GM10266 (cell line): ENCODE data around the gene POGZ.
A peak's percentile ranks its signal among the peaks of the same experiment; 100 is the strongest.
"Not testable (repeated sequence)": the region's sequence is repeated elsewhere in the genome, so short reads cannot be mapped to it uniquely, and the experiment has no call there.

Source experiments
- DNase-seq: peaks from one replicate; pipeline ENCODE4 v3.0.0; 2012; ENCODE audit errors: extremely low spot score
- TF ChIP-seq, protein P1 (sequence below): IDR thresholded peaks from 2 replicates; pipeline ENCODE4 v1.5.1; 2012; ENCODE audit warnings: mild to moderate bottlenecking, low read depth; ENCODE audit not compliant: control insufficient read depth, insufficient read depth; ENCODE audit errors: missing control alignments

Gene POGZ

DNA sequence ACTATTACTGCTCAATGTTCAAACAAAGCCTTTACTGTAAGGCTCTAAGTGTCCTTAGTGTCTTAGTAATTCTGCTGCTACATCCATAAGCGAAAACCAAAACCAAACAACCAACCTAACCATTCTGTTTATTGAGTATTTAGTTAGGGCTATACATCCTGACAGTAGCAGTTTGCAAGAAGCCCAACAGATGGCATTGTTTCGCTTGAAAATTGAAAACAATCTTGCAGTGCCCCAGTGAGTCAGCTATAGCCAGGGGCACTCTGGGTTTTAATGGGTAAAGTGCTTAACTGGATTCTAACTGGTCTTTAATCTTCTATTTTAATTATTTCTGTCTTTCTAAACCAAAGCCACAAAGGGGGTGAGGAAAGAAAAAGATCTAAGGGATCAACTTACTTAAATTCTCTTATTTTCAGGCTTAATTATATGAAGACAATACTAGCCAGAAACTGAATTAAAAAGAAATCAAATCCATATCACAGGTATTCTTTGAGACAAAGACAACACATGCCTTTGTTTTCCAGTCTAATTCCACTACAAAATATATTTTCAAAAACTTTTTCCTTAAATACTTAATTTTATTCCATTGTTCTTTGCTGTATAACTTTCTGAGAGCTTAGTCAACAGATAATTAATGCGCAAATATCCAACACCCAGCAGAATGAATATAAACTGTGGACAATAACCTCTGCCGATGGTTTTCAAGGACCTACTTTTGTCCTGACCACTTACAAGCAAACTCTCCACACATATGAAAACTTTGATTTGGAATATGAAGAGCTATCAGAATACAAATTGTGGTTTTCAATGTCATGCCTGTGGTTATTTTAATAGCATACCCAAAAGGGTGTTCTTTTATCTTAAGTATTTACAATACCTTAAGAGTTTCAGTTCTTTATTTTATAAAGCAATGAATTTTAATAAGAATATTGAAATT is 15.2 kb downstream of the POGZ start:
- TF ChIP-seq, protein P1, sequence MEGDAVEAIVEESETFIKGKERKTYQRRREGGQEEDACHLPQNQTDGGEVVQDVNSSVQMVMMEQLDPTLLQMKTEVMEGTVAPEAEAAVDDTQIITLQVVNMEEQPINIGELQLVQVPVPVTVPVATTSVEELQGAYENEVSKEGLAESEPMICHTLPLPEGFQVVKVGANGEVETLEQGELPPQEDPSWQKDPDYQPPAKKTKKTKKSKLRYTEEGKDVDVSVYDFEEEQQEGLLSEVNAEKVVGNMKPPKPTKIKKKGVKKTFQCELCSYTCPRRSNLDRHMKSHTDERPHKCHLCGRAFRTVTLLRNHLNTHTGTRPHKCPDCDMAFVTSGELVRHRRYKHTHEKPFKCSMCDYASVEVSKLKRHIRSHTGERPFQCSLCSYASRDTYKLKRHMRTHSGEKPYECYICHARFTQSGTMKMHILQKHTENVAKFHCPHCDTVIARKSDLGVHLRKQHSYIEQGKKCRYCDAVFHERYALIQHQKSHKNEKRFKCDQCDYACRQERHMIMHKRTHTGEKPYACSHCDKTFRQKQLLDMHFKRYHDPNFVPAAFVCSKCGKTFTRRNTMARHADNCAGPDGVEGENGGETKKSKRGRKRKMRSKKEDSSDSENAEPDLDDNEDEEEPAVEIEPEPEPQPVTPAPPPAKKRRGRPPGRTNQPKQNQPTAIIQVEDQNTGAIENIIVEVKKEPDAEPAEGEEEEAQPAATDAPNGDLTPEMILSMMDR, result peak; percentile 81
- DNase-seq, result peak; percentile 60

DNA sequence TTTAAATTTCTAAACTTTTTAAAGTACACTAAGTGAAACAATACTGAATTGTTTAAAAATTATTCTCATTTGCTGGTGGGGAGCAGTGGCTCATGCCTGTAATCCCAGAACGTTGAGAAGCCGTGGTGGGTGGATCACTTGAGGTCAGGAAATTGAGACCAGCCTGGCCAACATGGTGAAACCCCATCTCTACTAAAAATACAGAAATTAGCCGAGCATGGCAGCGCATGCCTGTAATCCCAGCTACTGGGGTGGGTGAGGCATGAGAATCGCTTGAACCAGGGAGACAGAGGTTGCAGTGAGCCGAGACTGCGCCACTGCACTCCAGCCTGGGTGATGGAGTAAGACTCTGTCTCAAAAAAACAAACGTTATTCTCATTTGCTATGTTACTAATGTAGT is 21.9 kb downstream of the POGZ start:
- DNase-seq, result not testable (repeated sequence)

DNA sequence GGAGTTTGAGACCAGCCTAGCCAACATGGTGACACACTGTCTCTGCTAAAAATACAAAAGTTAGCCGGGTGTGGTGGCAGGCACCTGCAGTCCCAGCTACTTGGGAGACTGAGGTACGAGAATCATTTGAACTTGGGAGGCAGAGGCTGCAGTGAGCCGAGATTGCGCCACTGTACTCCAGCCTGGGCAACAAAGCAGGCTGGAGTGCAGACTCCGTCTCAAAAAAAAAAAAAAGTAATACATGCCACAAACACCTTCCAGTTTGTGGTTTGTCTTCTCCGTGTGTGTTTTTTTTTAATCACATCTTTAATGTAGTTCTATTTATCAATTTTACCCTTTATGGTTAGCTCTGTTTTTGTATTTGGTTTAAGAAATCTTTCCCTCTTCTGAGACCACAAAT is 22.3 kb downstream of the POGZ start:
- TF ChIP-seq, protein P1, result no peak
- DNase-seq, result no peak

DNA sequence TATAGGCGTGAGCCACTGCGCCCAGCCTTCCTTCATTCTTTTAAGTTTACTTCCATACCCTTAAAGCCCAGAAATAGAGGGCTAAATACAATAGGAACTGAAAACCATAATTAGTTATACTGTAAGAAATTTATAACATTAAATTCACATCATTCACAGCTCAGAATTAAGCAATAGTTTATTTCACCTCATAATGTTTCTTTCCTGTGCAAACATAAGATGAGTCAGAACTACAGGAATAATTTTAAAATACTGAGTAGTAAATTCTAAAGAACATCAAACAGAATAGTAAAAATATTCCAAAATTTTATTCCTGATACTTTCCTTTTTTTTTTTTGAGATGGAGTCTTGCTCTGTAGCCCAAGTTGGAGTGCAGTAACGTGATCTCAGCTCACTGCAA is 24.1 kb downstream of the POGZ start:
- DNase-seq, result no peak
- TF ChIP-seq, protein P1, result no peak

DNA sequence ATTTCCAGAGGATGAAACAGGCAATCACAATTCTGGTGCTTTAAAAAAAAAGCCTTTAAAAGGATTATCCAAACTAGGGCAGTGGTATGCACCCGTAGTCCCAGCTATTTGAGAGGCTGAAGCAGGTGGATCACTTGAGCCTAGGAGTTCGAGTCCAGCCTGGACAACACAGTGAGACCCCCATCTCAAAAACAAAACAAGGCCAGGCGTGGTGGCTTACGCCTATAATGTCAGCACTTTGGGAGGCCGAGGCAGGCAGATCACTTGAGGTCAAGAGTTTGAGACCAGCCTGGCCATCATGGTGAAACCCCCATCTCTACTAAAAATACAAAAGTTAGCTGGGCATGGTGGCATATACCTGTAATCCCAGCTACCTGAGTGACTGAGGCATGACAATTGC is 25.5 kb downstream of the POGZ start:
- not testable (repeated sequence) for DNase-seq

DNA sequence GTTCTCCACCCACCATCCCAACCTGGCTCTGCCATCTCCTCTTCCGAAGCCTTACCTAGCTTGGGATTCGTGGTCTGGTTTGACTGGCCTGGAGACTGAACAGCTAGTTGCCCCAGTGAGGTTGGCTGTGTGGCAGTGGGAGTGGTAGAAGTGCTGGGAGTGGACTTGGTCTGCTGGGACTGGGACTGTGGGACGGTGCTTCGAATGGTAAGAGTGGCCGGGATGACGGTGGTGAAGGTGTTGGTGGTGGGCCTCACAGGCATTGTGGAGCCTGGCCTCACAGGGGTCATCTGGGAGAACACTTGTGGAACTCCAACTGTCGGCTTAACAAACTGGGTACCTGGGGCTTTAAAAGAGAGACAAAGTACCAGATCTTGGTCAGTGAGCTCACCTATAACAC is 31.2 kb downstream of the POGZ start:
- TF ChIP-seq, protein P1, result no peak
- no peak for DNase-seq

DNA sequence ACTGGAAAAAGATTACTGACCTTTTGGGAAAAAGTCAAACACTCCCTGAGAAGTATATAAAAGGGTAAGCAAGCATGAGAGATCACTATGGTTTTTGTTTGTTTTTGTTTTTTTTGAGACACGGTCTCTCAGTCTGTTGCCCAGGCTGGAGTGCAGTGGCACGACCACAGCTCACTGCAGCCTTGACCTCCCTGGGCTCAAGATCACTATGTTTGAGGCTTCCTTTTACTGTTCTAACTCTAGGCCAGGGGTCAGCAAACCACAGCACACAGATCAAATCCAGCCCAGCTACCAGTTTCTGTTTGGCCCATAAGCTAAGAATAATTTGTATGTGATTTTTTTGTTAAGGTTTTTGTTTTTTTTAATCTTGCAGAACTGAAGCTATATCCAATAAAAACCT is 34.2 kb downstream of the POGZ start:
- TF ChIP-seq, protein P1, result no peak
- no peak for DNase-seq

DNA sequence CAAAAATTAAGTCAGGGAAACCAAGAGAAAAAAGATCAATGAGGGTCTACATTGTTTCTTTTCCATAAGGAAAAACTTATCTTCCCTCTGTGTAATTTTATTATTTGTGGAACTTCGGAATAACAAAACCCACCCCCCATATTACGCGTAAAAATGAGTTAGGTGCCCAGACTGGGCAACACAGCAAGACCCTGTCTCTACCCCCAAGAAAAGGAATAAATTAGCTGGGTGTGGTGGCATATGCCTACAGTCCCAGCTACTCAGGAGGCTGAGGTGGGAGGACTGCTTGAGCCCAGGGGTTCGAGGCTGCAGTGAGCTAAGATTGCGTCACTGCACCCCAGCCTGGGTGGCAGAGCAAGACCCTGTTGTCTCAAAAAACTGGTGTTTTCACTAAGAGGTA is 39.5 kb downstream of the POGZ start:
- TF ChIP-seq, protein P1, result no peak
- DNase-seq, result no peak
